Occipital lobe (tissue), 2 donors: ENCODE data around the gene SCAF8. TPM values are rescaled to one million over a fixed set of nuclear protein-coding genes. Genes with fewer than 3 reads are reported as not detected.
"Not testable (repeated sequence)": the region's sequence is repeated elsewhere in the genome, so short reads cannot be mapped to it uniquely, and the experiment has no call there.

Source experiments
- DNase-seq: peaks from one replicate; lab custom pipeline; 2025; lab: John Stamatoyannopoulos, UW
- total RNA-seq: library from RNA; depleted of rRNA; stranded (reverse); fragments of >200 nt; gene quantifications from one replicate; pipeline ENCODE4 v1.2.3, GENCODE V29; 2014

The SCAF8 gene
- total RNA-seq, 1 donor from 2014 or later: 106 TPM

- no peak for DNase-seq
These were observed 50.0 kb downstream of the SCAF8 start for GRCh38 chr6:154783229-154783628.

GRCh38 chr6:154785075-154785474 is 51.9 kb downstream of the SCAF8 start:
- no peak for DNase-seq

- no peak for DNase-seq
These were observed 53.1 kb downstream of the SCAF8 start for GRCh38 chr6:154786144-154786868.

GRCh38 chr6:154791556-154792317 is 58.5 kb downstream of the SCAF8 start:
- no peak for DNase-seq

GRCh38 chr6:154792325-154792724 is 59.1 kb downstream of the SCAF8 start:
- no peak for DNase-seq

GRCh38 chr6:154792761-154793160 is 59.5 kb downstream of the SCAF8 start:
- DNase-seq: no peak

- no peak for DNase-seq
These were observed 63.3 kb downstream of the SCAF8 start for GRCh38 chr6:154796484-154796883.

GRCh38 chr6:154797857-154798256 is 64.6 kb downstream of the SCAF8 start:
- no peak for DNase-seq

- no peak for DNase-seq
These were observed 67.1 kb downstream of the SCAF8 start for GRCh38 chr6:154800338-154800737.

GRCh38 chr6:154805288-154805911 is 72.2 kb downstream of the SCAF8 start:
- DNase-seq: no peak

GRCh38 chr6:154806804-154807203 is 73.6 kb downstream of the SCAF8 start:
- DNase-seq: no peak

GRCh38 chr6:154811663-154812062 is 78.4 kb downstream of the SCAF8 start:
- not testable (repeated sequence) for DNase-seq

- no peak for DNase-seq
These were observed 80.8 kb downstream of the SCAF8 start for GRCh38 chr6:154814063-154814462.

GRCh38 chr6:154815938-154816820 is 83.0 kb downstream of the SCAF8 start:
- DNase-seq: no peak

GRCh38 chr6:154821099-154821498 is 87.9 kb downstream of the SCAF8 start:
- no peak for DNase-seq

GRCh38 chr6:154821638-154822037 is 88.4 kb downstream of the SCAF8 start:
- DNase-seq: no peak

- no peak for DNase-seq
These were observed 89.8 kb downstream of the SCAF8 start for GRCh38 chr6:154822947-154823558.

GRCh38 chr6:154824076-154824475 is 90.9 kb downstream of the SCAF8 start:
- DNase-seq: no peak

GRCh38 chr6:154829970-154830369 is 96.8 kb downstream of the SCAF8 start:
- no peak for DNase-seq

GRCh38 chr6:154830771-154831170 is 97.6 kb downstream of the SCAF8 start:
- no peak for DNase-seq

- no peak for DNase-seq
These were observed 102.1 kb downstream of the SCAF8 start for GRCh38 chr6:154835307-154835706.
